Measurements from ENCODE around the gene RAC3.

RAC3 gene

GRCh38 chr17:82012640-82013295 lies 18.7 kb upstream of the RAC3 start:
- no peak for DNase-seq (ENCODE audit: low read depth, low spot score)

- no peak for DNase-seq (ENCODE audit: low read depth, low spot score)
Observed at GRCh38 chr17:82013341-82013740, 18.1 kb upstream of the RAC3 start.

DNA sequence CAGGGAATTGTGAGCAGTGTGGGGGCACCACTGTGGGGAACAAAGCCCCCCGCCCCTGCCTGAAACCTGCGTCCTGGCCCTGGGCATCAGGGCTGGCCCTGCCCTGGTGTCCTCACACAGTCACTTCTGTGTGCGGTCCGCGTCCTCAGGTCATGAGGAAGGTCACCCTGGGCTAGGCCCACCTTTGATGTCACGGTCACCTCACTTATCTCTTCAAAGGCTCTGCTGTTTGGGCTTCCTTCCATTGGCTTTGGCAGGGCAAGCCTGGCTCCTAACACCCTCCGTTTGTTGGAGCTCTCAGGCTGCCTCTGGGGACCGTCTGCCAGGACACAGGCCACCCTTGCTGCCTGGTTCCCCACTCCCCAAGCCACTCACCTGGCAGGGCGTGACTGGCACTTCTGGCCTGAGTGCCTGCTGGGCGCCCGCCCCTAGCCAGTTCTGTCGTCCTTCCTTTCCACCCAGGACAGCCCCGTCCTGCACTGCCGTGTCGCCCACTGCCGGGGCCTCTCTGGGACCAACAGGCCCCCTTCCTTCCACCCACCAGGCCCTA lies 17.6 kb upstream of the RAC3 start:
- DNase-seq (ENCODE audit: low read depth, low spot score) = no peak

- no peak for DNase-seq (ENCODE audit: low read depth, low spot score)
Observed at GRCh38 chr17:82014432-82014831, 17.0 kb upstream of the RAC3 start.

DNA sequence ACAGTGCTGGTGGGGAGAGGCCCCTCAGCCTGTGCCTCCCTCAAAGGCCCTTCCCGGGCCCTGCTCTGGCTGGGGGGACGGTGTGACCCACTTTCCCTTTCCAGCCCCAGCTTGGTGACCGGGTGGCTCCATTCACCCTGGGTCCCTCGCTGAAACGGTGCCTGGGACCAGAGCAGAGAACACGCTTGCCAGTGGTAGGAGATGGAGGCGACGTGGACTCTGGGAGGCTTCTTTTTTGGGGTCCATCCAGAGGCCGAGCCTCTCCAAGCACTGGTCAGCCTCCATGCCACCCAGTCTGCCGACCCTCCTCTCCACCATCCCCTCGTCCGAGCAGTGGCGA lies 16.5 kb upstream of the RAC3 start:
- DNase-seq (ENCODE audit: low read depth, low spot score) = no peak

DNA sequence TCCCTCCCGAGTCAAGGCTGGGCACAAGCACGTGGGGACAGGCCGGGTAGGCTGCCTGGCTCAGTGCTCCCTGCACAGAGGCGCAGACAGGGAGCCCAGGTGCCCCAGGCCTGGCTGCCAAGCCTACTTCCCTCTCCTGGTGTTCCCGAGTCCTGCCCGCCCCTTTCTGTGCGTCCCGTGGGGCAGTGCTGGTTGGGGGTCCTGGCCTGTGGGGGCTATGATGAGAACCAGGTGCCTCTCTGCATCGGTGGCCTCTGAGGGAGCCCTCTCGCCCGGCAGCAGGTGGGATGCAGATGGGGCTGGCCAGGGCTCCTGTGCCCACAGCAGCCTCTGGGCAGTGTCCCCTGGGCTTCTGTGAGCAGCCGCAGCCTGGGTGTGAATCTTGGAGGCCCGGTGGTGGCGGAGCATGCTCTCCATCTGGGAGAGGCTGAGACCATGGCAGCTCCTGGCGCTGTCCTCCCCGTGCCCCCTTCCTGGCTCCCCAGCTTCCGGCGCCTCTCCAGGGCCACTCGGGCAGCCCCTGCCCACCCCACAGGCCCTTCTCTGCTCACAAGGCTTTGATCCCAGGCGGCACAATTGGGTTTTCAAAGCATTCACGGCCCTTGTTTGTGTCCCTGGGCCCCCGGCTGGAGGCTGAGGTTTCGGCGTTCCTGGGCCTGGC lies 16.0 kb upstream of the RAC3 start:
- DNase-seq (ENCODE audit: low read depth, low spot score) = no peak

GRCh38 chr17:82016061-82016874 lies 15.2 kb upstream of the RAC3 start:
- no peak for DNase-seq (ENCODE audit: low read depth, low spot score)

DNA sequence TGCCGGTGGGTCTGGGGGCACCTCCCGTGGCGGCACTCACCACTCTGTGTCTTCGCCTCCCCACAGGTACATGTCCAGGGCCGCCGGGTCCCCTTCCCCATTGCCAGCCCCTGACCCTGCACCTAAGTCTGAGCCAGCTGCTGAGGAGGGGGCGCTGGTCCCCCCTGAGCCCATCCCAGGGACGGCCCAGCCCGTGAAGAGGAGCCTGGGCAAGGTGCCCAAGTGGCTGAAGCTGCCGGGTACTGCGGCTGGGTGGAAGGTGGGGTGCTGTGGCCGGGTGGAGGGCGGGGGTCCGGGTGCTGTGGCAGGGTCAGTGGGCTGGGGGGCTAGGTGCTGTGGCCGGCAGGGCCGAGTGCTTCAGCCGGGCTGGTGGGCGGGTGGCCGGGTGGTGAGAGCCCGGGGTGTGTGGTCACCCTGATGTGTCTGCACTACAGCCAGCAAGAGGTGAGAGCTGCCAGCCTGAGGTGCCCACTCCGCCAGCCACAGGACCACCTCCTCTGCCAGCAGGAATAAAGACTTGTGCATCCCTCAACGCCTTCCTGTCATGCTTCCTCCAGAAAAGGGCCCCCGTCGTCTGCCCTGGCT lies 14.5 kb upstream of the RAC3 start:
- DNase-seq (ENCODE audit: low read depth, low spot score) = no peak

DNA sequence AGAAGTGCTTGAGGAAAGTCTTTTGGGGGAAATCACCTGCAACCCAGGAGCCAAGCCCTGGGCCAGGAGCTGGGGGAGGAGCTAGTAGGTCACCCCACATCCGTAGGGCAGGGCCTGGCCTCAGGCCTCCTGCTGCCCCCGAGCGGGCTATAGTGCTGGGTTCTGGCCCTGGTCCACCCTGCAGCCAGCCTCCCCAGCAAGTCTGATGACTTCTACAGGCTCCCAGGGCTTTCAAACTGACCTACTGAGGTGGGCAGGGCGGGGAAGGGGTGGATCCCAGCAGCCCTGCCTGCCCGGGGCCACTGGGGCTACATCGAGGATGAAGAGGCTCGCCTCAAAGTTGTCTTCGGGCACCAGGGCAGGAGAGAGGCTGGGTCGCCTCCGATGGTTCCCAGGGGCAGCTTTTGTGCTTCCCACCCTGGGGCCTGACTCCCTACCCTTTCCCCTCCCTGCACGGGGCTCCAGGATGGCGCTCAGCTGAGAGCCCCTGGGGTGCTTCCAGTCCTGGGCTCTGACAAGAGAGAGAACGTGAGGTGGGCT lies 13.8 kb upstream of the RAC3 start:
- no peak for DNase-seq (ENCODE audit: low read depth, low spot score)

DNA sequence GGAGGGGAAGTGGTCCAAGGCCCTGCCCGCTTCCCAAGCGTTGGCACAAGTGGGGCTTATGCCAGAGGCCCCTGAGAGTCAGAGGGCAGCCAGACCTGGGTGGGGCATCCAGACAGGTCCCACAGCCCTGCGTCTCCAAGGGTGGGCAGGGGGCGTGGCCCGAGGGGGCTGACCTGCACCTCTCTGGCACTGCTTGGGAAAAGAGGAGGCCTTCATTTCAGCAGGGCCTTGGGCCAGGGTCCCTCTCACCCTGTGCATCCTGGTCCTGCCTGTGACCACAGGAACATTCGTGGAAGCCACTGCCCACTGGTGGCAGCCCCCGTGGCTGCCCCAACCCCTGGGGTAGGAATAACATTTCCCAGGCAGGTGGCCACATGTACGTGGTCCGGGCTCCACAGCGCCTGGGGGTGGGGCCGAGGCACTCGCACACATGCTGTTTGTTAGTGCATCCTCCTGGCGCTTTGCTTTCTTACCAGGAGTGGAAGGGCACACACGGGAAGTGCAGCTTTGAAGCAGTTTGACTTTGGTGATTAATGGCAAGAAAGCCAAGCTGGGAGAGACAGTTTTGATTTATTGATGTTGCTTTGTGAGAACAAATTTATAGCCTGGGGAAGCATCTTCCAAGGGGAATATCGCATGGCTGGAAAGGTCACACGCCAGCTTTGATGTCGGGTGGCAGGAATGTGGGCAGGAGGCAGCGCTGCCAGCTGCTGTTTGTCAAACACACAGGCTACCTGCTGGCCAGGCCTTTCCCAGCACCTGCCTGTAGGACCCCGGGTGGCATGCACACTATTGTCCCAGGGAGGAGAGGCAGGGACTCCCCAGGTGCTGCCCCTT lies 13.1 kb upstream of the RAC3 start:
- no peak for DNase-seq (ENCODE audit: low read depth, low spot score)

- no peak for DNase-seq (ENCODE audit: low read depth, low spot score)
Observed at GRCh38 chr17:82018989-82019689, 12.3 kb upstream of the RAC3 start.

GRCh38 chr17:82019690-82020571 lies 11.5 kb upstream of the RAC3 start:
- no peak for DNase-seq (ENCODE audit: low read depth, low spot score)

- no peak for DNase-seq (ENCODE audit: low read depth, low spot score)
Observed at GRCh38 chr17:82020572-82021106, 10.8 kb upstream of the RAC3 start.

DNA sequence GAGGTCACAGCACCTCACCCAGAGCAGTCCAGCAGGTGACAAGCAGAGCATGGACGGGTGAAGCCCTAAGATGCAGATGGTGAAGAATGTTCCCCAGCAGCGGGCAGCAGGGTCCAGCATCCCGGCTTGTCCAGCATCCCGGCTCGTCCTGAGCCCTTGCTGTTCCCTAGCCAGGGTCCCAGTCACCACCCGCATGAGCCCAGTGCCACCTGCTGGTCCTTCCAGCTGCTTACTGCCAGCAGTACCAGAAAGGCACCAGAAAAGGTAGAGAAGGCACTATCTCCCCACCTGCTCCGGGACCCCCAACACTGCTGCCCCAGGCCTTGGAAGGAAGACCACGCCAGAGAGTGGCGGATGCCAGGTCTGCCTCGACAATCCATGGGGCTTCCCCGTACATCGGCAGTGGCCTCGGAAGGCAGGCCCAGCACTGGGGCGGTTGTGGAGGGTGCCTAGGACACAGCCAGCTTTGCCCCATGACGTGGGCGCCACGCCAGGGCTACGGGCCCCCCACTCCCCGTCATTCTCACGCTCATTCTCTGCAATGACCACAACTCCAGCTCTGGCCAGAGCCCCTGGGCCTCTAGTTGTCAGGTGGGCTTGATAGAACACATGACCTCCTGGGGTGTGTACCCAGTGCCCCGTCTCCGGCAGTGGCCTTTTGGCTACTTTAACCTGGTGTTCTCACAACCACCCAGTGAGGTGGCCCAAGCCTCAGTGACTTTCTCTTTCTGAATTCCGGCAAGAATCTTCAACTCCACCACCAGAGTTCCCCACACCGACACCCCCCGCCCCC lies 10.2 kb upstream of the RAC3 start:
- DNase-seq (ENCODE audit: low read depth, low spot score) = no peak

DNA sequence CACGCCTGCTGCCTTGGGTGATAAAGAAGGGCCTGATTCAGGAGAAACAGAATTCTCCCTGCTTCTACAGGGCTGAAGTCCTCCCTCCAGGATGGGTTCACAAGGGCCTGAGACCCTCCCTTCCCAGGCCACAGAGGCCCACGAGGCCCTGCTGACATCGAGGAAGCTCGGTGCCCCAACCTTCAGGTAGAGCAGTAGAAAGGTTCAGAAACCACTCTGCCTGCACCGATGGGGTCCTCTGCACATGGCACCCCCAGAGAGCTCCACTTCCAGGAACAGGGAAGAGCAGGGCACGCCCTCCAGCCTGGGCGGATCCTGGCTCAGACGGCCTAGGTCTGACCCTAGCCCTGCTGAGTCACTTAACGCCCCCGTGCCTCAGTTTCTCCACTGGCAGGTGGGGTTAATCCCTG lies 9.6 kb upstream of the RAC3 start:
- no peak for DNase-seq (ENCODE audit: low read depth, low spot score)

DNA sequence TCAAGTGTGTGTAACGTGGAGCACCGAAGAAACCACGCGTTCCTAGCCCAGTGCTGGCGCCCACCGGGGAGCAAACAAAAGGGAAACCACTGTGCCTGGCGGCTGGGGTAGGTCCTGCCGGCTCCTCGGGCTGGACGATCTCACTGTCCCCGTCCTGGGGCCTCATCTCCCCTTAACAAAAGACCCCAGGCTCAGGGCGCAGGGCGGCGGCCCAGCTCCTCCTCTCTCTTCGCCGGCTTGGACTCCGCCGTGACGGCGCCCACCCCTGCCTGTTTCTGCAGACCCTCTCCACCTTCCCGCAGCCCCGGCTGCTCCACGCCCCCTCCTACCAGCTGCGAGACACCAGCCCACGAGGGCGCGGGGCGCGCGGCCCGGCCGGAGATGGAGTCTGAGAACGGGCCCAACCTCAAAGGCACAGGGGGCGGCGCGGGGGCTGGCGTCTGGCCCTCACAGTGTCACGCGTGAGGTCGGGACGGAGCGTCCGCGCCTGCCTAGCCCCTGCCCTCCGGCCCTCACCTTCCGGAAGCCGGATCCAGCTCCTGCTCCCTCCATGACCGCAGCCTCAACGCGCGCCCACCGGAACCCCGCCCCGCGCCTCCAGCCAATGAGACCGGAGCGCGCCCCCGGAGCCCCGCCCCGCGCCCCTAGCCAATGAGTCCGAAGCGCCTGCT lies 9.0 kb upstream of the RAC3 start, which contains the start of gene CENPX:
CENPX (minus strand) TSS at position 569 of the 671 bp plus-strand sequence; CDS start at position 552, 17 bp downstream.
- no peak for DNase-seq (ENCODE audit: low read depth, low spot score)

- DNase-seq (ENCODE audit: low read depth, low spot score) = peak; percentile 99
Observed at GRCh38 chr17:82022981-82023446, 8.5 kb upstream of the RAC3 start, which contains the start of gene LRRC45. Gene LRRC45, plus strand, starts transcription at chr17:82023305. Its CDS starts 339 bp downstream, at chr17:82023644.
